Kidney (tissue), 14 donors: ENCODE data around the gene MAD1L1. TPM values are rescaled to one million over a fixed set of nuclear protein-coding genes. Genes with fewer than 3 reads are reported as not detected.

ENCODE experiments used
- DNase-seq, 5 donors: peaks; one replicate each; pipeline ENCODE4 v3.0.0-alpha.2; 2013 to 2020
- FAIRE-seq: peaks from 2 replicates; lab custom pipeline; 2012; peaks lifted over from hg19 to GRCh38; lab: Jason Lieb, UNC
- H3K27ac ChIP-seq, 2 donors: one replicate each; pipeline ENCODE4 v1.7.0; 2013; ENCODE audit warnings: low read depth in 2 of 2, low read length in 2 of 2, inconsistent platforms in 1 of 2
- H3K27me3 ChIP-seq: one replicate; pipeline ENCODE4 v1.7.1; 2013; ENCODE audit warnings: low read length, inconsistent platforms; ENCODE audit not compliant: control insufficient read depth, insufficient read depth
- H3K36me3 ChIP-seq, 3 donors: one replicate each; pipeline versions ENCODE4 v1.7.0 to v1.7.1; 2013; ENCODE audit warnings: low read length in 3 of 3, control low read depth in 1 of 3, inconsistent platforms in 1 of 3; ENCODE audit not compliant: insufficient read depth in 3 of 3, control insufficient read depth in 2 of 3
- H3K4me1 ChIP-seq, 3 donors: one replicate each; pipeline versions ENCODE4 v1.7.0 to v1.7.1; 2013; ENCODE audit warnings: low read length in 3 of 3, inconsistent platforms in 1 of 3, low read depth in 1 of 3; ENCODE audit not compliant: control insufficient read depth in 2 of 3, insufficient read depth in 2 of 3
- H3K4me3 ChIP-seq, 3 donors: one replicate each; pipeline versions ENCODE4 v1.7.0 to v1.8.1; 2013; ENCODE audit warnings: low read length in 3 of 3, control low read depth in 1 of 3, inconsistent platforms in 1 of 3
- H3K9ac ChIP-seq, 3 donors: one replicate each; pipeline versions ENCODE4 v1.7.0 to v1.7.1; 2013; ENCODE audit warnings: low read length in 3 of 3, control low read depth in 1 of 3, inconsistent platforms in 1 of 3
- H3K9me3 ChIP-seq, 3 donors: one replicate each; pipeline versions ENCODE4 v1.7.0 to v1.7.1; 2013; ENCODE audit warnings: low read length in 3 of 3, control low read depth in 1 of 3, inconsistent platforms in 1 of 3; ENCODE audit not compliant: control insufficient read depth in 2 of 3, insufficient read depth in 1 of 3
- intact Hi-C: fragments of 100-400 bp; cut with DNase I; formaldehyde crosslinking; loops from one replicate; pipeline ENCODE4 v1.11.1; 2022
- polyA plus RNA-seq: library from polyadenylated mRNA; stranded (reverse); fragments of 350-450 nt; fragmentation: Illumina TruSeq; extraction: RNeasy Lipid Tissue Mini Kit (QIAGEN cat#74804); gene quantifications from one replicate; pipeline ENCODE4 v1.2.3, GENCODE V29; 2014; ENCODE audit warnings: low read depth, low replicate concordance; ENCODE audit not compliant: insufficient read depth
- total RNA-seq: library from RNA; stranded (reverse); fragmentation: NEBNext Ultra II Directional; extraction: Animal tissue kit (Norgen Biotek cat#: 25700); gene quantifications from one replicate; pipeline ENCODE4 v1.2.1, GENCODE V29; 2021
- TF ChIP-seq, protein P1 (sequence below): IDR thresholded peaks from 3 replicates; pipeline ENCODE4 v1.5.1; 2012; ENCODE audit warnings: mild to moderate bottlenecking, moderate library complexity, borderline replicate concordance; ENCODE audit not compliant: insufficient read depth; ENCODE audit errors: extremely low read depth
- donor health status: control.
- donor health status: control.
- donor health status: control.
- donor health status: control.
- donor health status: control.
- donor health status: DM: yes; HTN: yes; CAD: no.
- donor health status: Normal renal cell carcinoma (clear cell type).

Gene MAD1L1
- total and polyA plus RNA-seq, 2 donors from 2014 or later: 33.2 to 45.2 TPM

DNA sequence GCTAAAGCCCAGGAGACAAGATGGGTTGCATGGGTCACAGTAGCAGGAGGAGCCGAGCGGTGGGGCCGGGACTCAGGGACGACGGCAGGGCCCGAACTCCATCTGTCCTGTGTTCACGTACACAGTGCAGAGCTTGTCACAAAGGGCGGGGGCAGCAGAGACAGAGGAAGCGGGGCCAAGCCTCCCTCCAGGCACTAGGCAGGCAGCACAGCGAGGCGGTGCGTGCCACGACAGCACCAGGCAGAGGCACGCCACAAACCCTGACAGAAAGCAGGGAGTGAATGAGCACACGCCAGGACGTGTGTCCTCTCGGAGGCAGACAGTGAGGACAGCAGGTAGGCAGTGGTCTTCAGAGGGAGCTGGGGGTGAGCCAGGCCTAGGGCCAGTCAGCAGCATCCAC lies 177.8 kb downstream of the MAD1L1 start:
- Histone ChIP-seq H3K27me3 (no peaks in the 10 kb centered on the region), H3K9ac (no peak overlapping the region), H3K4me1 (peaks cover 0 to 2% (median 0%) of the 10 kb centered on the region in 3 donors), H3K9me3 (peaks cover 0 to 3% (median 2%) of the 10 kb centered on the region in 3 donors), H3K27ac (no peak overlapping the region), H3K36me3 (no peaks in the 10 kb centered on the region), H3K4me3 (no peak overlapping the region)
- DNase-seq: no peak
- TF ChIP-seq, protein P1, sequence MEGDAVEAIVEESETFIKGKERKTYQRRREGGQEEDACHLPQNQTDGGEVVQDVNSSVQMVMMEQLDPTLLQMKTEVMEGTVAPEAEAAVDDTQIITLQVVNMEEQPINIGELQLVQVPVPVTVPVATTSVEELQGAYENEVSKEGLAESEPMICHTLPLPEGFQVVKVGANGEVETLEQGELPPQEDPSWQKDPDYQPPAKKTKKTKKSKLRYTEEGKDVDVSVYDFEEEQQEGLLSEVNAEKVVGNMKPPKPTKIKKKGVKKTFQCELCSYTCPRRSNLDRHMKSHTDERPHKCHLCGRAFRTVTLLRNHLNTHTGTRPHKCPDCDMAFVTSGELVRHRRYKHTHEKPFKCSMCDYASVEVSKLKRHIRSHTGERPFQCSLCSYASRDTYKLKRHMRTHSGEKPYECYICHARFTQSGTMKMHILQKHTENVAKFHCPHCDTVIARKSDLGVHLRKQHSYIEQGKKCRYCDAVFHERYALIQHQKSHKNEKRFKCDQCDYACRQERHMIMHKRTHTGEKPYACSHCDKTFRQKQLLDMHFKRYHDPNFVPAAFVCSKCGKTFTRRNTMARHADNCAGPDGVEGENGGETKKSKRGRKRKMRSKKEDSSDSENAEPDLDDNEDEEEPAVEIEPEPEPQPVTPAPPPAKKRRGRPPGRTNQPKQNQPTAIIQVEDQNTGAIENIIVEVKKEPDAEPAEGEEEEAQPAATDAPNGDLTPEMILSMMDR: no peak
- FAIRE-seq: no peak
- intact Hi-C loops: no loop called here

GRCh38 chr7:2053395-2053794 lies 179.3 kb downstream of the MAD1L1 start:
- Histone ChIP-seq H3K9me3 (no peaks in the 10 kb centered on the region), H3K4me1 (peaks cover 0 to 2% (median 0%) of the 10 kb centered on the region in 3 donors), H3K27me3 (no peaks in the 10 kb centered on the region), H3K4me3 (no peak overlapping the region), H3K9ac (no peak overlapping the region), H3K36me3 (no peaks in the 10 kb centered on the region), H3K27ac (no peak overlapping the region)
- TF ChIP-seq, protein P1: no peak
- intact Hi-C loops: no loop called here
- FAIRE-seq: no peak
- DNase-seq: no peak

GRCh38 chr7:2052657-2053048 lies 180.1 kb downstream of the MAD1L1 start:
- intact Hi-C loops: no loop called here
- TF ChIP-seq, protein P1: no peak
- DNase-seq (no peak), FAIRE-seq (no peak)
- peaks cover 0 to 3% (median 2%) of the 10 kb centered on the region in 3 donors for H3K4me1 ChIP-seq
- no peaks in the 10 kb centered on the region for H3K36me3 ChIP-seq
- H3K27ac ChIP-seq: no peak overlapping the region
- H3K4me3 ChIP-seq: no peak overlapping the region
- H3K9me3 ChIP-seq: no peaks in the 10 kb centered on the region
- H3K9ac ChIP-seq: no peak overlapping the region
- no peaks in the 10 kb centered on the region for H3K27me3 ChIP-seq
